Activated CD4-positive, CD25-positive, alpha-beta regulatory T cell treated with anti-CD3 and anti-CD28 coated beads, Interleukin-2, amount 50 U/mL, for 16 hours (primary cell): Measurements from ENCODE around the gene CCN2.
"Not testable (repeated sequence)": the region's sequence is repeated elsewhere in the genome, so short reads cannot be mapped to it uniquely, and the experiment has no call there.

Experiments
- DNase-seq: peaks from one replicate; pipeline ENCODE4 v3.0.0-alpha.2; 2020; ENCODE audit warnings: low read depth, low spot score

CCN2 gene

GRCh38 chr6:131946404-131946991, 4.7 kb downstream of the CCN2 start:
- DNase-seq: no peak

GRCh38 chr6:131945971-131946370, 5.2 kb downstream of the CCN2 start:
- DNase-seq: no peak

- DNase-seq: no peak
These were observed 13.2 kb downstream of the CCN2 start for GRCh38 chr6:131937703-131938631.

GRCh38 chr6:131937226-131937625, 13.9 kb downstream of the CCN2 start:
- no peak for DNase-seq

GRCh38 chr6:131936156-131936555, 15.0 kb downstream of the CCN2 start:
- no peak for DNase-seq

GRCh38 chr6:131931063-131931750, 20.0 kb downstream of the CCN2 start:
- no peak for DNase-seq

- no peak for DNase-seq
These were observed 21.2 kb downstream of the CCN2 start for GRCh38 chr6:131929976-131930375.

GRCh38 chr6:131929264-131929663, 21.9 kb downstream of the CCN2 start:
- DNase-seq: no peak

- DNase-seq: no peak
These were observed 26.2 kb downstream of the CCN2 start for GRCh38 chr6:131924881-131925474.

GRCh38 chr6:131923356-131923755, 27.8 kb downstream of the CCN2 start:
- DNase-seq: no peak

GRCh38 chr6:131920656-131921055, 30.5 kb downstream of the CCN2 start:
- DNase-seq: no peak

- DNase-seq: no peak
These were observed 32.4 kb downstream of the CCN2 start for GRCh38 chr6:131918650-131919355.

- DNase-seq: no peak
These were observed 33.2 kb downstream of the CCN2 start for GRCh38 chr6:131917763-131918649.

- no peak for DNase-seq
These were observed 33.9 kb downstream of the CCN2 start for GRCh38 chr6:131917318-131917717.

GRCh38 chr6:131916847-131917246, 34.3 kb downstream of the CCN2 start:
- DNase-seq: no peak

- not testable (repeated sequence) for DNase-seq
These were observed 34.9 kb downstream of the CCN2 start for GRCh38 chr6:131916091-131916796.

GRCh38 chr6:131914967-131915751, 36.0 kb downstream of the CCN2 start:
- no peak for DNase-seq

- no peak for DNase-seq
These were observed 36.9 kb downstream of the CCN2 start for GRCh38 chr6:131914234-131914633.

GRCh38 chr6:131911951-131912350, 39.2 kb downstream of the CCN2 start:
- DNase-seq: no peak
